8988T (cell line): Measurements from ENCODE around the gene LILRA5.
A peak's percentile ranks its signal among the peaks of the same experiment; 100 is the strongest.
"Not testable (repeated sequence)": the region's sequence is repeated elsewhere in the genome, so short reads cannot be mapped to it uniquely, and the experiment has no call there.

ENCODE experiments used
- DNase-seq: peaks from one replicate; pipeline ENCODE4 v3.0.0; 2011

Gene LILRA5

DNA sequence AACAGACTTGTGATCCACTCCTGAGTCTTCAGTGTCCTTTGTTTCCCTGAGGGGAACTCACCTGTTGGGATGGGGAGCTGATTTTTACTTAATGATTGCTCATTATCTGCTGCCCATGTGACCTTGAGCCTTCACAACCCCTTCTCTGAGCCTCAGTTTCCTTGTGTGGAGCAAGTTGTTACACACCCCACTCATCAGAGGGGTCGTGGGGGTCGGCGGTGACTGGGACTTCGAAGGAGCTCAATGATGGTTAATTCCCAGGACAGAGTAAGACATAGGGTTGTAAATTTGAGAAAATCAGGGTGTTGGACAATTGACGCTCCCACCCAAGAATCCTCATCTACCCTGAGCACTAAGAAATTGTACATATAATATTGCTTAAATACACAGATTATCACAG, 13.5 kb downstream of the LILRA5 start:
- no peak for DNase-seq

DNA sequence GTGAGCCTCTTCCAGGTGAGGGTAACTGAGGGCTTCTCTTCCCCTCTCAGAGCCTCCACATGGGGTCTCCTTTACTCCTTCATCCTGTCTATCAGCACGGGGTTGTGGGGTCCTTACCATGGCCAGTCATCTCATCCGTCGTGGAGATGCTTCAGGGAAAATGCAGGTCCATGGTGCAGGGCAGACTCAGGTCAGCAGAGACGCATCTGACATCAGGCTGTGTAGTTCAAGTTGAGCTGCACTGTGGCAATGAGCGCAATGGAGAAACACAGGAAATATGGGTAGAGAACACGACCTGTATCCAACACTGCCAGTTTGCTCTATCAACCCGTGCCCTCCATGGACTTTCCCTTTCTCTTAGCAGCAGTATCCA, 13.9 kb downstream of the LILRA5 start:
- no peak for DNase-seq

DNA sequence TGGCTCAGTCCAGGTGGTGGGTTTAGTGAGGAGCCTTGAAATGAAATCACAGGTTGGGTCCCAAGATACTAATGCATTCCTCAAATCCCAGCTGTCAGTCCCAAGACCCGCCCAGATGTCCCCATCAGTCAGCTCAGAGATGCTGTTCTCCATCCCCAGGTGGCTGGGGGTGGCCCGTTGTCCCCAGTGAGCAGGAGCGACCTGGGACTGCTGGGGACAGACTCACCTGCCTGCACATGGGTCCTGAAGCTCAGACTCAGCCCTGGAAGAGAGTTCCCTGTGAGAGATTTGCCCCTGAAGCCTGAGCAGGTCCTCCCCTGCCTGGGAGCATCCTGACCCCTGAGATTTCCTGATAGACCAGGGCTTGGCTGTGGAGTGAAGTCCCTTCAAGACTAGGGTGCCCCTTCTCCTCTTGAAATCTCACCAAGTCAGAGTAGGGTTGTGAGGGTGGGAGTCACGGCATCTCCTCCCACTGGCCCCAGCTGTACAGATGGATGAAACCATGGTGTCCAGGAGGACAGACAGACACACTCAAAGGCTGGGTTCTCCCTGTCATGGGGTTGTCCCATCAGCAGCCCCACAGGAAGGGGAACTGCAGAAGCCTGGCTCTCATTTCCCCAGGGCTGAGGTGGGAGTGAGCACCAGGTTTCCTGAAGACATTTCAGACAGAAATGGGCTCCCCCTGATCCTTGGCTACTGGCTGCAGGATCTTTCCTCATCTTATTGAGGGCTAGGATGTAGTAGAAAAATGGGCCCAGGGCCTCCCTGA, 14.4 kb downstream of the LILRA5 start:
- no peak for DNase-seq

DNA sequence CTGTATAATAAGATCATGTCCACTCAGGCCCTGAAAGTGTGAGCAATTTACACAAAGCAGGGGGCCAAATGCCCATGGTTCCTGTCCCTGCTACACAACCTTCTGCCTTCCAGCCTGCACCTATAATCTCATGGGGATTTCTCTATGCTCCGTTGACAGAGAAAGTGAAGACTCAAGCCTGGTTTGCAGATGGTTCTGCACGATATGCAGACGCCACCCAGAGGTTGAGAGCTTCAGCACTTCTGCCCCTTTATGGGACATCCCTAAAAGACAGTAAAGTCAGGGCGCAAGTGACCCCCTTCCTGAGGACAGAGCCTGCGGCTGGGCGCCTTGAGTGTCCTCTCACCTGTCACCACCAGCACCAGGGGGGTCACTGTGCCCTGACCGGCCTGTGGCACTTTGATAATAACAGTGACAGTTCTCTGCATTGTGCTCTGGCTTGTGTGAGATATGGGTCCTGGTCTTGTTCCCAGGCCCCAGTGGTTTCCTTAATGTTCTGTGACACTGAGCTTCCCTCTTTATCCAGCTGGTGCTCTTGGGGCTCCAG, 15.1 kb downstream of the LILRA5 start:
- DNase-seq = no peak

DNA sequence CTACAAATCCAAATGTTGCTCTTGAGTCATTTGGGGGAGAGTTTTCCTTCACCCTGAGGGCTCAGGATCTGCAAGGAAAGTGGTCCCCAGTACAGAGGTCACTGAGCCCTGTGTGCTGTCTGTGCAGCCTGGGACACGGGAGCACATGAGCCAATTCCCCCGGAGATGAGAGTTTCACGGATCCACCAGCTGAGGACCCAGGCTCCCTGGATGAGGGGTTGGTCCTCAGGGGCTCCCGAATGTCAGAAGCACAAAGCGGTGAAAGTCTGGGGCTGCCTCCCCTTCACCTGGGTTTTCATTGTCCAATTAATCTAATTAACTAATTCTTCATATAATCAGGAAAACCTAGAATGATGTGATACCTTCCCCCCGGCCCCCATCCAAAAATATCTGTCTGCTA, 18.4 kb downstream of the LILRA5 start:
- DNase-seq = no peak

DNA sequence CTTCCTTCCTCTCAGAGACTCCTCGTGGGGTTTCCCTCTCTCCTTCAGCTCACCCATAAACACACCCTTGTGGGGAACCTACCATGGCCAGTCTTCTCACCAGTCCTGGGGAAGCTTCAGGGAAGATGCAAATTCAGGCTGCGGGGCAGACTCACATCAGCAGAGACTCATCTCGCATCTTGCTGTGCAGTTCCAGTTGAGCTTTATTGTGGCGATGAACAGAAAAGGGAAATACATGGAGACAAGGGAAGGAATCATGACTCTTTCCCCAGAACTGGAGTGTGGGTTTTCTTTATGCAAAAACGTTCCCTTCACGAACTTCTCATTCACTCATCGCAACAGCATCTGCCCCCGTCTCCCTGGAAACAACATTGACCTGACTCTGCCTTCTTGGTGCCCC, 23.8 kb downstream of the LILRA5 start:
- DNase-seq = not testable (repeated sequence)

DNA sequence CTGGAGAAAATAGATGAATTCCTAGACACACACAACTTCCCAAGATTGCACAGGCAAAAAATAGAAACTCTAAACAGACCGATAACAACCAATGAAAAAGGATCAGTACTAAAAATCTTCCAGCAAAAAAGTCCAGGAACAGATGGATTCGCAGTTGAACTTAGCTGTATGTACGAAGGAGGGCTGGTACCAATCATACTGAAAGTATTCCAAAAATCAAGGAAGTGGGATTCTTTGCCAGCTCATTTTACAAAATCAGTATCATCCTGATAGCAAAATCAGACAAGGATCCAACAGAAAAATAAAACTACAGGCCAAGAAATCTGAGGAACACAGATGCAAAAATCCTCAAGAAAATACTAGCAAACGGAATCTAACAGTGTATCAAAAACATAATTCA, 25.5 kb downstream of the LILRA5 start:
- DNase-seq = peak; percentile 26

DNA sequence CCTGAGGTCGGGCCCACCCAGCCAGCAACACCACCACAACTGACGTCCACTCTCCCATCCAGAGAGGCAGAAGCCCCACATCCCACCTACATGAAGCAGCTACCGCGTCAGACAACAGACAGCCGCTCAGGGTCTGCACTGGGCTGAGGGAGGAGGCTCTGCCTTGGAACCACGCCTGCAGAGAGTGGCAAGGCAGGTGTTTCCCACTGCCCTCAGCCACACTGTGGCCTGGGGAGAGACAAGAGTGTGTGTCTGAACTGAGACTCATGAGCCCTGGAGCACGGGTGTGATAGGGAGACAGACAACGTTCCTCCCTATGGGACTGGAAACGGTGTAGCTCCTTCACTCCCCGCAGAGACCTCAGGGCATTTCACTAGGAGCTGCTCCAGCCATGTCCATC, 26.7 kb downstream of the LILRA5 start:
- not testable (repeated sequence) for DNase-seq

DNA sequence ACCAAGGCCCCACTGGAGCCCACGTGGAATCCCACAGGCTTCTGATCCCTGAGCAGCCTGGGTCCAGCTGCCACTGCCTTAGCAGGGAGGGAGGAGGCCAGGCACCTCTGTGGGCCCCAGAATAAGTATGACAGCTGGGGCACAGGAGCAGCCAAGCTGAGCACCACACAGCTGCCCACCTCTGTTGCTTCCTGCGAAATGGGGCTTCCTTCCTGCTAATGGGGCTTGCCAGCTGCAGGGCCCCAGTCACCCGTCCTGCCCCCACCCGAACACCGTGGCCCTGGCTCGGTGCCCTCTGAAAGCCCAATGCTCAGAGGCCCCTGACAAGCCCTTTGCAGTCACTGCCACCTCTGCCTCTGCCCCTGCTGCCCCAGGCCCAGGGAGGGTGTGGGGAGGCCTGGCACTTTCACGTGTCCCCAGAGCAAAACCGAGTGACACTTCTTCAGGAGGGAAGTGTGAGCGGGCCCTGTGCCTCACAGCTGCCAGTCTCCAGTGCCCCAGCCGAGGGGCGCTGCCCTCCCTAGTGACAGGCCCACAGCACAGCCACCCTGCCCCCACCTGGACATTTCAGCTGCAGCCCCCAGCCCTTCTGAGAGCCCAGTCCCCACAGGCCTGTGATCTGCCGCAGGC, 27.4 kb downstream of the LILRA5 start:
- DNase-seq = not testable (repeated sequence)

DNA sequence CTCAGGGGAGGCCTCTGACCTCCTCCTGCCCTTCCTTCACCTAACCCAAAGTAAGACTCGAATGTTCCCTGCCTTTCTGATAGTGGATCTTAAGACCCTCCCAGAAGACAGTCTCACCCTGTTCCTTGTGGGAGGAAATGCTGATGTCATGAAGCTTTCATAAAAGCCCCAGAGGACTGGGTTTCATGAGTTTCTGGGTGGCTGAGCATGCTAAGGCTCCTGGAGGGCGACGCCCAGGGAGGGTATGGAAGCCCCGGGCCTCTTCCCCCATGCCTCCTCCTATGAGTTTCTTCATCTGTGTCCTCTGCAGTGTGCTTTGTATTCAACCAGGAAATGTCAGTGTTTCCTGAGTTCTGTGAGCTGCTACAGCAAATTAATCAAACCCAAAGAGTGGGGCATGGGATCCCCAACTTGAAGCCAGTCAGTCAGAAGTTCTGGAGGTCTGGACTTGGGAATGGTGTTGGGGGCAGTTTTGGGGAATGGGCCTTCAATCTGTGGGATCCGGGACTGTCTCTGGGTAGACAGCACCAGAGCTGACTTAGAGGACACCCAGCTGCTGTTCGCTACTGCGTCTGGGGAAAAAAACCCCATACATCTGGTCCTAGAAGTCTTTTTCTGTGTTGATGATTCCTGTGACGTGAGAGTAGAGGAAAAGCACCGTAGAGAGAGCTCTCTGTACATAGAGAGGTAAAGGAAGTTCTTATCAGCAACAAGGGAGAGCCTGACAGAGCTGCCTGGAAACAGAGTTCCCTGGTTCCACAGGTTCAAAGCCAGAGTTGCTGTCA, 30.1 kb downstream of the LILRA5 start:
- DNase-seq = no peak

DNA sequence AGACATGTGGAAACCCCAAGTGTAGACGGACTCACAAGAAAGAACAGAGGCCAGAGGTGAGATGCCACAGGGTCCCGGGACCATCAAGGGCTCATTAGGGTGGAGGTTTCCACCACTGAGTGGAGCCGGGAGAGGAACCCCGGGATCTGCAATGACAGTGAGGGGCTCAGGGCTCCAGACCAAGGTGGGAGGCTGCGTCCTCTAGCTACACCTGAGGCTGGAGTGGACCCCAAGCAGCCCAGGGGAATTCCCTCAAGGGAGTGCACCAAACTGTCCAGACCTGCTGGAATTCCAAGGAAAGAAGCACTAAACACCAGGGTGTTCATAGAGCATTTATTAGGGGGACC, 31.3 kb downstream of the LILRA5 start:
- not testable (repeated sequence) for DNase-seq

DNA sequence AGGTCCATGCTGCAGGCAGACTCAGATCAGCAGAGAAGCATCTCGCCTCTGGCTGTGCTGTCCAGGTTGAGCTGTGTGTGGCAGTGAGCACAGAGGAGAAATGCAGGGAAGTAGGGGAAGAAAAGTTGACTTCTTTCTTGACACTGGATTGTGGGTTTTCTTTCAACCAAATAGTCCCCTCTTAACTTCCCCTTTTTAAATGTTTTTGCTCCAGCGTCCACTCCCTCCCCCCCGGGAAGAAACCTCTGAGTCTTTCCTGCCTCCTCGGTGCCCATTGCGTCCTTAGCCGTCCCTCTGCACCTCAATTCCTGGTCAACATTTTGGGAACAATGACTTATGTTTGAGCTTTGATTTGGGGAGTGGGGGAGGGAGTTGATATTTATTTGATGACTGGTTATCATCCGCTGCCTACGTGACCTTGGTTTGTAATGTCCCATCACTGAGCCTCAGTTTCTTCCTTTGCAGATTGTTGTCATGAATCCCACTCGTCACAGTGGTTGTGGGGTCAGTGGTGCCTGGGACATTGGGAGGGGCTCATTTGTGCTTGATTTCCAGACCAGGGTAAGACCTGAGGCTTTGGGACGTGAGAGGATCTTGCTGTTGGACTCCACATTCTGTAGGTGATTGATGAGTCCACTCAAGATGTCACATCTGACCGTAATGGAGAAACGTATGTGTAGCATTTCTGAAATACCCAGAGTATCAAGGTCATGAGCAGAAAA, 31.8 kb downstream of the LILRA5 start, which contains the start of gene LILRB2:
LILRB2 (minus strand) TSS at position 104 of the 722 bp plus-strand sequence. CDS start 614 bp downstream, outside the sequence.
- DNase-seq = no peak

DNA sequence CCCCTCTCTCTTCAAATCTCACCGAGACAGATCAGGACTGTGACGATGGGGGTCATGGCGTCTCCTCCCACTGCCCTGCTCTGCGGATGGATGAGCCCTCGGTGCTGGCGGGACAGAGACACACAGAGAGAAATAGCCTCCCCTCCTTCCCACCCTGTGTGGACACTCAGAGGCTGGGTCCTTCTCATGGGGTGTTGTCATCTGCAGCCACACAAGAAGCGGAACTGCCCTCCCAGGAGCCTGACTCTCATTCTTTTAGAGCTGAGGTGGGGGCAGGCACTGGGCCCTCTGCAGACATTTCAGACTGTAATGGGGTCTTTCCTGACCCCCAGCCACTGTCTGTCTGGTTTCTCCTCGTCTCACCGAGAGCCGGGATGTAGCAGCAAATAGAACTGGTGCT, 32.5 kb downstream of the LILRA5 start:
- not testable (repeated sequence) for DNase-seq

DNA sequence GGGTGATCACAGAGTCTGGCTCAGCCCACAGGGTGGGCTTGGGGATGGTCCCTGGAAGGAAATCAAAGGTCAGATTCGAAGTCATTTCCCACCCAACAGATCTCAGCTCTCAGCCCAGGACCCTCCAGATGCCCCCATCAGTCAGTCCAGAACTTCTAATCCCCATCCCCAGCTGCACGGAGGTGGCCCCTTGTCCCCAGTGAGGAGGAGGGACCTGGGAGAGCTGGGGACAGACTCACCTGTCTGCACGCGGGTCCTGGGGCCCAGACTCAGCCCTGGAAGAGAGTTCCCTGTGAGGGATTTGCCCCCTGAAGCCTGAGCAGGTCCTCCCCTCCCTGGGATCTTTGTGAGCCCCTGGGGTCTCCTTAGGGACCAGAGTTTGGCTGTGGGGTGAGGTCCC, 32.9 kb downstream of the LILRA5 start:
- DNase-seq = not testable (repeated sequence)

DNA sequence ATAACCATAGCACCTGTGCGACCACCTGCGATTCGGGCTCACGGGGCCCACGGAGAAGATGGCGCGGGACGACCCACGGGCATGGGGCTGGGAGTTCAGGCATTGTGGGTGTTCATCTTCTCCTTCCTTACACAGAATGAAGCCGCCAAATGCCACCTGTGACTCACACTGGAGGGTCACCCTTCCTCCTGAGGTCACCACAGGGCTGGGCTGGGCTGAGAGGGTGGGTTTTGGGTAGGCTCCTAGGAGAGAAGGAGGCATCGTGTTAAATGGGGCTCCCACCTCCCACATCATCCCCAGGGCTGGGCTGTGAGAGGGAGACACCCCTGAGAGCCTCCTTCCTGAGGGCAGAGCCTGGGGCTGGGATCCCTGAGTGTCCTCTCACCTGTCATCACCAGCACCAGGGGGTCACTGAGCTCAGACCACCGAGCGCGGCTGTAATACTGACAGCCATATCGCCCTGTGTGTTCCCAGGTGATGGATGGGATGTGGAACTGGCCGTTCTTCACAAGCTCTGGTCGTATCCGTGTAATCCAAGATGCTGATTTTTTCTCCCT, 33.5 kb downstream of the LILRA5 start:
- no peak for DNase-seq

DNA sequence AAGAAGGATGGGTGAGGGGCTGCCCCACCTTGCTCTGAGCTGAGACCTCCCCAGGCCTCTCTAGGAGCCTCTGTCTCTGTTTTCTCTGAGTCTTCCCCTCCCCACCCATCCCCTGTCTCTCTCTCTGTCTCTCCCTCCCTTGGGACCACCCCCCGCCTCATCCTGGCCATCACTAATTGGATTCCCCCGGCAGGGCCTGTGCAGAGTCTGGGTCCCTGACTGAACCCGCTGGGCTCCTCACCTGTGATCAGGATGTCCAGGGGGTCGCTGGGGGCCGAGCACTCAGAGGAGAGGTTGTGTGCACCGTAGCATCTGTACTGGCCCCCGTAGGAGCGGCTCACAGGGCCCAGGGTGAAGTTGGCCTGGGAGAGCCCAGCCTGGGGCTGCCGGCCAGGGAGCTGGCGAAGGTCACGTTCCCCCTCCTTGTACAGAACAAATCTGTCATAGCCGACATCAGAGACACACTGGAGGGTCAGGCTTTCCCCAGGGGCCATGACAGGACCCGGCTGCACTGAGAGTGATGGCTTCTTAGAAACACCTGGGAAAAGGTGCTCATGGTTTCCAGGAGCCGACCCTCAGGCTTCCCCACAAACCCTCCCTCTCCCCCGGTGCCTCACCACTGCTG, 34.3 kb downstream of the LILRA5 start:
- not testable (repeated sequence) for DNase-seq

DNA sequence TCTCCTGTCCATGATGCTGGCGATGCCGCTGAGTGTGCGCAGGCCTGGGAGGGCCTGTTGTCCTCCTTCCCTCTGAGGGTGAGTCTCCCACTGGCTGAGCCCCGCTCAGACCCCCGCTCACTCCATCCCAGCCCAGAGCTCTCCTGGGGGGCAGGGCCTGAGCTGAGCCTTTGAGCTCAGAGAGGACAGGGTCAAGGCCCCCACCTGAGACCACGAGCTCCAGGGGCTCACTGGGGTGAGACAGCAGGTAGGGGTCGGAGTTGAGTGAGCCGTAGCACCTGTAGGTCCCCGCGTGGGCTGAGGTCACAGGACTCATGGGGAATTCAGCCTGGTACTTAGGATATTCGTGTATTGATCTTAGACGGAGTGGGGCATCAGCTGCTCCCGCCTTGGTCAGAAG, 34.9 kb downstream of the LILRA5 start:
- DNase-seq = not testable (repeated sequence)

DNA sequence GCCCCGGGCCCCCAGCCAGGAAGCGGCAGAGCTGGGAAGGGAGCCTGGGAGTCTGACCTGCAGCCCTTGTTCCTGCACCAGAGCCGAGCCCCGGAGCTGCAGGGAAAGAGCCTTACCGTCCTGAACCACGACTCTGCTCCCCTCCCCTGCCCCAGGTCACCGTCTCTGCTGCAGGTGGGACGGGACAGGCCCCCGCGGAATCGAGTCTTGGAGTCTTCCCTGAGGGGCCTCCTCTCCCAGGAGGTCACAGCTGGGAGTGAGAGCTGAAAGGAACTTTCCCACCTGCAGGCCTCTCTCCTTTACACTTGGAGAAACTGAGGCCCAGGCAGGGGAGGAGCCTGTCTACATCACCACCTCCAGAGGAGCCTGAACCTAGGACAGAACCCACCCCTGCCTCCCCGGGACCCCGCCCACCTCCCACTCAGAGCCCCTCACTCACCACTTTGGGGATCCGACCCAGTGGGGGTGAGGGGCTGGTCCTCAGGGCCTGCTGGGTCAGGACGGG, 35.8 kb downstream of the LILRA5 start:
- DNase-seq = not testable (repeated sequence)

DNA sequence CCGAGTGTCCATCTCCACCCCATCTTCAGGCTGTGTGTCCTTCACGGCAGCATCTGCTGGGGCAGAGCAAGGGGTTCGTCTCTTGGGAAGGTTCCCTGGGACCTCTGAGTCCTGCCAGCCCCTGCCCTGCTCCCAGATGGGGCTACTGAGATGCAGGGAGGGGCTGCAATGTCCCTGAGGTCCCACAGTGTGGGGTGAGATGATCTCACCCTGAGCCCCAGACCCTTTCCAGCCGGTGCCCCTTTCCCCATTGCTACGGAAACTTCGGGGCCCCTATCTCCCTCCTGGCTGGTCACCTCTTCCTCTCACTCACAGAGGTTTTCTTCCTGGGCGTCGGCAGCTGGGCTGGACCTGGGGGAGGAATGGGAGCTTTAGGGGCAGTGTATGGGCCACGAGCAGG, 37.0 kb downstream of the LILRA5 start:
- no peak for DNase-seq

DNA sequence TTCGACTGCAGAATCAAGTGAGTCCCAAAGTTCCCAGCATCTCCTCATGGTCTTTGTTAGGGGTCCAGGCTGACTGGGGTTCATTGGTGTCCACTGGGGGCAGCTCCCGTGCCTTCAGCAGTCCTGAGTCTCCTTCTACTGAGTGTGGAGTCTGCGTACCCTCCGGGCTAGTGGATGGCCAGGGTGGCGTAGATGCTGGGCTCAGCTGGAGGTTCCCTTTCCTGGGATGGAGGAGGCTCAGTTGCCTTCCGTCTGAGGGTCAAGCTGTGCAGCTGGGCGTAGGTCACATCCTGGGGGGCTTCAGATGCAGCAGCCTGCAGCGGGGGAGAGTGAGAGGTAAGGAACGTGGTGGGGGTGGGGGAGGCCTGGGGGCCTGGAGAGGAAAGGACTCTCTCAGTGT, 38.5 kb downstream of the LILRA5 start:
- not testable (repeated sequence) for DNase-seq

DNA sequence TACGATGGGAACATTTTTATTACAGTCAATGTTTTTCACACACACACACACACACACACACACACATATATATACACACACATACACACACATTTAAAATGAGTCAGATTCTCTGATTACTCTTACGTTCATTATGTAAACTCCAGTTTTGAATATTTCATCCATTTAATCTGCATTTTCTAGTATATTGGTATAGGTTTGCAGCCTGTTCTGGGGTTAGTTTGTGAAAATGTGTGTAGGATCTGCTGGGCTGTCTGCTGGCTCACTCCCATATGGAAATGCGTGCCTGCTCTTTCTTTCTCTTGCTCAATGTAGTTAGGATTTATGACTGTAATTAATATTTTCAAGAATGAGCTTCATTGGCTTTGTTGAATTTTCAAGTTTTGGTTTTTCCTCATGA, 39.1 kb downstream of the LILRA5 start:
- no peak for DNase-seq

DNA sequence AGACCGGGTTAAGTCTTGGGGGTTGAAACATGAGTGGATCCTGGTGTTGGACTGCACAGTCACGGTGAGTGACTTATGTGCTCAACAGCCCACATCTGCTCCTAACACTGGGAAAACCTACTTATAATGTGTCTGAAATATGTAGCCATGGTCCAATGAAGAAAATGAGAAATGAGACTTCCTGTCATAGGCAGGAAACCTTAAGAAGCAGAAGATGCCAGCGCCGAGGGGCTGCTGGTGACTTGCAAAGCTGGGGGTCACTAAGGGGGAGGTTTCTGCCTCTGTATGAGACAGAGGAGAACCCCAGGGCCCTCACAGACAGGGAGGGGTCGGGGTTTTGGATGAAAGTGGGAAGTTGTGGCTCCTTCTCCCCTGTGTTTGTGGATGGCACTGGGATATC, 40.8 kb downstream of the LILRA5 start:
- DNase-seq = not testable (repeated sequence)
